Liver (tissue), 9 donors: Measurements from ENCODE around the gene RPL7L1. TPM values are rescaled to one million over a fixed set of nuclear protein-coding genes. Genes with fewer than 3 reads are reported as not detected.
A peak's percentile ranks its signal among the peaks of the same experiment; 100 is the strongest.

ENCODE experiments used
- DNase-seq: peaks from one replicate; pipeline ENCODE4 v3.0.0-alpha.2; 2017; ENCODE audit warnings: low spot score
- H3K27ac ChIP-seq, 2 donors: one replicate each; pipeline ENCODE4 v1.7.0; 2013; ENCODE audit warnings: inconsistent platforms in 2 of 2, low read length in 2 of 2, control low read depth in 1 of 2, low read depth in 1 of 2, mild to moderate bottlenecking in 1 of 2
- H3K27me3 ChIP-seq, 4 donors: one replicate each; pipeline versions ENCODE4 v1.6.1 to v1.7.0; 2013; ENCODE audit warnings: low read length in 3 of 4, inconsistent platforms in 1 of 4, mild to moderate bottlenecking in 1 of 4, moderate library complexity in 1 of 4; ENCODE audit not compliant: control insufficient read depth in 4 of 4, insufficient read depth in 4 of 4
- H3K36me3 ChIP-seq, 4 donors: one replicate each; pipeline versions ENCODE4 v1.6.1 to v1.7.0; 2013; ENCODE audit warnings: low read length in 3 of 4, mild to moderate bottlenecking in 3 of 4, low read depth in 1 of 4, moderate library complexity in 1 of 4; ENCODE audit not compliant: control insufficient read depth in 4 of 4, insufficient read depth in 3 of 4
- H3K4me1 ChIP-seq, 4 donors: one replicate each; pipeline versions ENCODE4 v1.6.1 to v1.7.0; 2013; ENCODE audit warnings: low read length in 3 of 4, mild to moderate bottlenecking in 3 of 4, moderate library complexity in 1 of 4; ENCODE audit not compliant: control insufficient read depth in 4 of 4, insufficient read depth in 4 of 4
- H3K4me3 ChIP-seq, 3 donors: one replicate each; pipeline versions ENCODE4 v1.6.1 to v1.7.0; 2013; ENCODE audit warnings: low read length in 3 of 3, control low read depth in 1 of 3, low read depth in 1 of 3, mild to moderate bottlenecking in 1 of 3
- H3K9ac ChIP-seq, 2 donors: one replicate each; pipeline ENCODE4 v1.7.0; 2013; ENCODE audit warnings: low read length in 2 of 2, mild to moderate bottlenecking in 2 of 2, moderate library complexity in 2 of 2, control low read depth in 1 of 2, low read depth in 1 of 2
- H3K9me3 ChIP-seq, 4 donors: one replicate each; pipeline versions ENCODE4 v1.6.1 to v1.7.0; 2013; ENCODE audit warnings: low read length in 3 of 4; ENCODE audit not compliant: control insufficient read depth in 4 of 4
- ATF3 ChIP-seq: IDR thresholded peaks from 2 replicates; pipeline ENCODE4 v1.6.1; 2016; ENCODE audit warnings: antibody characterized with exemption
- EGR1 ChIP-seq, 2 donors: IDR thresholded peaks; 2 replicates each; pipeline ENCODE4 v1.6.1; 2016 to 2018; ENCODE audit warnings: antibody characterized with exemption in 2 of 2, low read depth in 2 of 2
- FOXA1 ChIP-seq: IDR thresholded peaks from 2 replicates; pipeline ENCODE4 v1.6.1; 2016; ENCODE audit warnings: antibody characterized with exemption
- FOXA2 ChIP-seq: IDR thresholded peaks from 2 replicates; pipeline ENCODE4 v1.6.1; 2016; ENCODE audit warnings: antibody characterized with exemption
- GABPA ChIP-seq, 2 donors: IDR thresholded peaks in 1 of 2; conservative IDR thresholded peaks in 1 of 2; 2 replicates each; pipeline ENCODE4 v1.6.1; 2016; ENCODE audit warnings: antibody characterized with exemption in 2 of 2, mild to moderate bottlenecking in 1 of 2, moderate library complexity in 1 of 2
- HNF4A ChIP-seq, 2 donors: conservative IDR thresholded peaks; 2 replicates each; pipeline ENCODE4 v1.6.1; 2016; ENCODE audit warnings: antibody characterized with exemption in 2 of 2, mild to moderate bottlenecking in 2 of 2
- HNF4G ChIP-seq: IDR thresholded peaks from 2 replicates; pipeline ENCODE4 v1.6.1; 2016; ENCODE audit warnings: antibody characterized with exemption
- JUND ChIP-seq, 2 donors: IDR thresholded peaks; 2 replicates each; pipeline ENCODE4 v1.6.1; 2016; ENCODE audit warnings: antibody characterized with exemption in 2 of 2
- MAX ChIP-seq: IDR thresholded peaks from 2 replicates; pipeline ENCODE4 v1.6.1; 2016; ENCODE audit warnings: antibody characterized with exemption
- NR2F2 ChIP-seq: IDR thresholded peaks from 2 replicates; pipeline ENCODE4 v1.6.1; 2016; ENCODE audit warnings: antibody characterized with exemption
- RAD21 ChIP-seq, 2 donors: IDR thresholded peaks; 2 replicates each; pipeline ENCODE4 v1.6.1; 2016; ENCODE audit warnings: antibody characterized with exemption in 2 of 2, mild to moderate bottlenecking in 2 of 2
- RXRA ChIP-seq, 2 donors: IDR thresholded peaks; 2 replicates each; pipeline ENCODE4 v1.6.1; 2017 to 2018; ENCODE audit warnings: antibody characterized with exemption in 2 of 2, mild to moderate bottlenecking in 1 of 2
- SP1 ChIP-seq: IDR thresholded peaks from 2 replicates; pipeline ENCODE4 v1.6.1; 2018; ENCODE audit warnings: antibody characterized with exemption, mild to moderate bottlenecking
- TAF1 ChIP-seq: conservative IDR thresholded peaks from 2 replicates; pipeline ENCODE4 v1.6.1; 2016; ENCODE audit warnings: antibody characterized with exemption, mild to moderate bottlenecking
- YY1 ChIP-seq: IDR thresholded peaks from 2 replicates; pipeline ENCODE4 v1.6.1; 2016; ENCODE audit warnings: antibody characterized with exemption, mild to moderate bottlenecking
- WGBS: extraction: QIAGEN DNeasy Blood & Tissue Kit; methylation state at CpG from one replicate; pipeline ENCODE4 v1.1.7; 2013; 5-methylcytosine and 5-hydroxymethylcytosine counted together
- polyA plus RNA-seq, 2 donors: library from polyadenylated mRNA; stranded (reverse) in 1 of 2; unstranded in 1 of 2; fragments of 200-250 nt in 1 of 2; fragments of >200 nt in 1 of 2; fragmentation: Nextera tagmentation in 1 of 2; extraction: Ambion mirVana in 1 of 2; gene quantifications; one replicate each; pipeline versions ENCODE4 v1.2.1 to v1.2.3, GENCODE V29; 2013 to 2015
- total RNA-seq, 2 donors: library from RNA; depleted of rRNA; stranded (reverse); fragments of >200 nt; gene quantifications; one replicate each; pipeline ENCODE4 v1.2.3, GENCODE V29; 2014
- TF ChIP-seq, protein P1 (sequence below): IDR thresholded peaks from 2 replicates; pipeline ENCODE4 v1.6.1; 2016; ENCODE audit warnings: antibody characterized with exemption, mild to moderate bottlenecking
- TF ChIP-seq, protein P2 (sequence below): fragments of 150-350 bp; IDR thresholded peaks from 2 replicates; pipeline ENCODE4 v1.5.1; 2017; ENCODE audit warnings: improper control_type of control experiment, low read depth, low read length; ENCODE audit not compliant: missing input control
- TF ChIP-seq, protein P3 (sequence below): IDR thresholded peaks from 2 replicates; pipeline ENCODE4 v1.6.1; 2016; ENCODE audit warnings: antibody characterized with exemption
- donor health status: healthy.
- donor health status: healthy.
- donor health status: healthy.
- donor health status: healthy.
- donor health status: healthy.

Gene RPL7L1
- total and polyA plus RNA-seq, 4 donors: 39.6 to 63.8 (median 47.9) TPM

- Histone ChIP-seq H3K4me1 (peaks cover 0 to 4% (median 0%) of the 10 kb centered on the region in 4 donors), H3K27me3 (no peaks in the 10 kb centered on the region), H3K4me3 (no peak overlapping the region), H3K9me3 (no peaks in the 10 kb centered on the region), H3K9ac (no peak overlapping the region), H3K36me3 (peaks cover 0 to 8% (median 0%) of the 10 kb centered on the region in 4 donors), H3K27ac (no peak overlapping the region)
- 96% methylated on average over 6 of the region's 6 CpGs for WGBS
- DNase-seq: no peak
- no peak for TF ChIP-seq ATF3
Measured at GRCh38 chr6:42841844-42842584, 37.4 kb upstream of the RPL7L1 start.

DNA sequence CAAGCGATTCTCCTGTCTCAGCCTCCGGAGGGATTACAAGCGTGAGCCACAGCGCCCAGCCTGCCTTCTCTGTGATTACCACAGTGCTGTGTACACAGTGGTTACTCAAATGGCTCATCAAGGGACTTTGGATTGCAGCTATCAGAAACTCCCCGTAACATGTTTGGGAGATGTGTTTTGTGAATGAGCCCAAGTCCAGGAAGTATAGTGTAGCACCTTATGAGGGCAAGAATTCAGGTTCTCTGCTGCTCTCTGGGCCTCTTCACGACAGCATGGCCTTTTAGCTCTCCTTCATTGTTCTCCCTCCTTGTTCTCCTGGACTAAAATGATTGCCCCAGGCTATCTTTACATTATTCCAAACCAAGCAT lies 34.1 kb upstream of the RPL7L1 start:
- peaks cover 0 to 2% (median 0%) of the 10 kb centered on the region in 4 donors for H3K36me3 ChIP-seq

More for the DNA sequence above, 34.1 kb upstream of the RPL7L1 start:
- peak; percentile 35 for DNase-seq
- peak overlapping the region; percentile 69 to 86 for H3K27ac ChIP-seq
- H3K4me1 ChIP-seq: peaks cover 0 to 4% (median 0%) of the 10 kb centered on the region in 4 donors
- WGBS: 39% methylated on average over 6 of the region's 6 CpGs
- H3K4me3 ChIP-seq: no peak overlapping the region
- no peak overlapping the region for H3K9ac ChIP-seq
- TF ChIP-seq GABPA (IDR thresholded peaks at IDR 0.05 in 1 of 2, conservative IDR thresholded peaks at IDR 0.05 in 1 of 2) (peak in 1 of 2 donors; percentile 11), TAF1 (no peak), RAD21 (IDR thresholded peaks at IDR 0.05) (peak; percentile 31 to 61), ATF3 (peak; percentile 83), FOXA2 (peak; percentile 98), JUND (IDR thresholded peaks at IDR 0.05) (peak; percentile 60 to 66), HNF4A (conservative IDR thresholded peaks at IDR 0.05) (peak; percentile 93 to 94), YY1 (peak; percentile 63), FOXA1 (peak; percentile 99), EGR1 (IDR thresholded peaks at IDR 0.05; ENCODE audit: low read depth in 2 of 2) (no peak), NR2F2 (no peak), SP1 (peak; percentile 96), HNF4G (peak; percentile 92), MAX (peak; percentile 50), RXRA (IDR thresholded peaks at IDR 0.05) (peak; percentile 51 to 58)
- TF ChIP-seq, protein P1, sequence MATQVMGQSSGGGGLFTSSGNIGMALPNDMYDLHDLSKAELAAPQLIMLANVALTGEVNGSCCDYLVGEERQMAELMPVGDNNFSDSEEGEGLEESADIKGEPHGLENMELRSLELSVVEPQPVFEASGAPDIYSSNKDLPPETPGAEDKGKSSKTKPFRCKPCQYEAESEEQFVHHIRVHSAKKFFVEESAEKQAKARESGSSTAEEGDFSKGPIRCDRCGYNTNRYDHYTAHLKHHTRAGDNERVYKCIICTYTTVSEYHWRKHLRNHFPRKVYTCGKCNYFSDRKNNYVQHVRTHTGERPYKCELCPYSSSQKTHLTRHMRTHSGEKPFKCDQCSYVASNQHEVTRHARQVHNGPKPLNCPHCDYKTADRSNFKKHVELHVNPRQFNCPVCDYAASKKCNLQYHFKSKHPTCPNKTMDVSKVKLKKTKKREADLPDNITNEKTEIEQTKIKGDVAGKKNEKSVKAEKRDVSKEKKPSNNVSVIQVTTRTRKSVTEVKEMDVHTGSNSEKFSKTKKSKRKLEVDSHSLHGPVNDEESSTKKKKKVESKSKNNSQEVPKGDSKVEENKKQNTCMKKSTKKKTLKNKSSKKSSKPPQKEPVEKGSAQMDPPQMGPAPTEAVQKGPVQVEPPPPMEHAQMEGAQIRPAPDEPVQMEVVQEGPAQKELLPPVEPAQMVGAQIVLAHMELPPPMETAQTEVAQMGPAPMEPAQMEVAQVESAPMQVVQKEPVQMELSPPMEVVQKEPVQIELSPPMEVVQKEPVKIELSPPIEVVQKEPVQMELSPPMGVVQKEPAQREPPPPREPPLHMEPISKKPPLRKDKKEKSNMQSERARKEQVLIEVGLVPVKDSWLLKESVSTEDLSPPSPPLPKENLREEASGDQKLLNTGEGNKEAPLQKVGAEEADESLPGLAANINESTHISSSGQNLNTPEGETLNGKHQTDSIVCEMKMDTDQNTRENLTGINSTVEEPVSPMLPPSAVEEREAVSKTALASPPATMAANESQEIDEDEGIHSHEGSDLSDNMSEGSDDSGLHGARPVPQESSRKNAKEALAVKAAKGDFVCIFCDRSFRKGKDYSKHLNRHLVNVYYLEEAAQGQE: peak; percentile 59
- TF ChIP-seq, protein P2, sequence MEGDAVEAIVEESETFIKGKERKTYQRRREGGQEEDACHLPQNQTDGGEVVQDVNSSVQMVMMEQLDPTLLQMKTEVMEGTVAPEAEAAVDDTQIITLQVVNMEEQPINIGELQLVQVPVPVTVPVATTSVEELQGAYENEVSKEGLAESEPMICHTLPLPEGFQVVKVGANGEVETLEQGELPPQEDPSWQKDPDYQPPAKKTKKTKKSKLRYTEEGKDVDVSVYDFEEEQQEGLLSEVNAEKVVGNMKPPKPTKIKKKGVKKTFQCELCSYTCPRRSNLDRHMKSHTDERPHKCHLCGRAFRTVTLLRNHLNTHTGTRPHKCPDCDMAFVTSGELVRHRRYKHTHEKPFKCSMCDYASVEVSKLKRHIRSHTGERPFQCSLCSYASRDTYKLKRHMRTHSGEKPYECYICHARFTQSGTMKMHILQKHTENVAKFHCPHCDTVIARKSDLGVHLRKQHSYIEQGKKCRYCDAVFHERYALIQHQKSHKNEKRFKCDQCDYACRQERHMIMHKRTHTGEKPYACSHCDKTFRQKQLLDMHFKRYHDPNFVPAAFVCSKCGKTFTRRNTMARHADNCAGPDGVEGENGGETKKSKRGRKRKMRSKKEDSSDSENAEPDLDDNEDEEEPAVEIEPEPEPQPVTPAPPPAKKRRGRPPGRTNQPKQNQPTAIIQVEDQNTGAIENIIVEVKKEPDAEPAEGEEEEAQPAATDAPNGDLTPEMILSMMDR: no peak
- TF ChIP-seq, protein P3, sequence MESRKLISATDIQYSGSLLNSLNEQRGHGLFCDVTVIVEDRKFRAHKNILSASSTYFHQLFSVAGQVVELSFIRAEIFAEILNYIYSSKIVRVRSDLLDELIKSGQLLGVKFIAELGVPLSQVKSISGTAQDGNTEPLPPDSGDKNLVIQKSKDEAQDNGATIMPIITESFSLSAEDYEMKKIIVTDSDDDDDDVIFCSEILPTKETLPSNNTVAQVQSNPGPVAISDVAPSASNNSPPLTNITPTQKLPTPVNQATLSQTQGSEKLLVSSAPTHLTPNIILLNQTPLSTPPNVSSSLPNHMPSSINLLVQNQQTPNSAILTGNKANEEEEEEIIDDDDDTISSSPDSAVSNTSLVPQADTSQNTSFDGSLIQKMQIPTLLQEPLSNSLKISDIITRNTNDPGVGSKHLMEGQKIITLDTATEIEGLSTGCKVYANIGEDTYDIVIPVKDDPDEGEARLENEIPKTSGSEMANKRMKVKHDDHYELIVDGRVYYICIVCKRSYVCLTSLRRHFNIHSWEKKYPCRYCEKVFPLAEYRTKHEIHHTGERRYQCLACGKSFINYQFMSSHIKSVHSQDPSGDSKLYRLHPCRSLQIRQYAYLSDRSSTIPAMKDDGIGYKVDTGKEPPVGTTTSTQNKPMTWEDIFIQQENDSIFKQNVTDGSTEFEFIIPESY: no peak
- no peaks in the 10 kb centered on the region for H3K27me3 ChIP-seq
- H3K9me3 ChIP-seq: no peaks in the 10 kb centered on the region
